ENCODE measurements around the gene PDZD2.

GRCh38 chr5:32107291-32107690, 468.4 kb downstream of the PDZD2 start:
- no peak for TF ChIP-seq CTCF (IDR thresholded peaks at IDR 0.05)
- TF ChIP-seq POLR2A (IDR thresholded peaks at IDR 0.05) = no peak
- no peak for TF ChIP-seq EP300 (IDR thresholded peaks at IDR 0.05)
- peak in 1 of 4 donors; percentile 32 for TF ChIP-seq POLR2AphosphoS5 (IDR thresholded peaks at IDR 0.05)

Measured in sigmoid colon (tissue), 4 donors.